Mucosa of stomach (tissue), 1 donor: ENCODE measurements around the gene EXOC6.

Source experiments
- H3K27me3 ChIP-seq: one replicate; pipeline ENCODE4 v1.7.0; 2013; ENCODE audit warnings: mild to moderate bottlenecking, low read length; ENCODE audit not compliant: control insufficient read depth, insufficient read depth
- H3K36me3 ChIP-seq: one replicate; pipeline ENCODE4 v1.7.0; 2013; ENCODE audit warnings: low read length; ENCODE audit not compliant: control insufficient read depth, insufficient read depth
- H3K4me1 ChIP-seq: one replicate; pipeline ENCODE4 v1.7.0; 2013; ENCODE audit warnings: mild to moderate bottlenecking, low read length; ENCODE audit not compliant: control insufficient read depth, insufficient read depth
- H3K4me3 ChIP-seq: one replicate; pipeline ENCODE4 v1.7.0; 2013; ENCODE audit warnings: low read length
- H3K9ac ChIP-seq: one replicate; pipeline ENCODE4 v1.7.0; 2013; ENCODE audit warnings: mild to moderate bottlenecking, low read length, moderate library complexity
- H3K9me3 ChIP-seq: one replicate; pipeline ENCODE4 v1.7.0; 2013; ENCODE audit warnings: mild to moderate bottlenecking, low read length, moderate library complexity; ENCODE audit not compliant: control insufficient read depth
- donor health status: Pancreatic carcinoma.

The EXOC6 gene

DNA sequence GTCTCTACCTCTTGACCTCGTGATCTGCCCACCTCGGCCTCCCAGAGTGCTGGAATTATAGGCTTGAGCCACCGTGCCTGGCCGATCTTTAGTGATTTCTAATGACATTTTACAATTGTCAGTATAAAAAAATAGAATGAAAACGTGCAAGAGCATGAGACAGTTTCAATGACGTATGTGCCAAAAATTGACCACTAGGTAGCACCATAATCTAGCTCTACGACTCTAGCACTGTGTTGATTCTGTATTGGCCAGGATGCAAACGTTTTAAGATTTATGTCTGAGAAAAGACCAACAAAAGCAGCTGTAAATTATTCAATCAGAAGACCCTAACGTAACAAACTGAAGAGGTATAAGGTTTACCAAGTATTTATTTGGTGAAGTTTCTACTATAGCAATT lies 25.4 kb upstream of the EXOC6 start:
- Histone ChIP-seq H3K9me3 (no peaks in the 10 kb centered on the region), H3K27me3 (no peaks in the 10 kb centered on the region), H3K4me1 (peaks cover 11% of the 10 kb centered on the region), H3K4me3 (no peak overlapping the region), H3K36me3 (no peaks in the 10 kb centered on the region), H3K9ac (no peak overlapping the region)

DNA sequence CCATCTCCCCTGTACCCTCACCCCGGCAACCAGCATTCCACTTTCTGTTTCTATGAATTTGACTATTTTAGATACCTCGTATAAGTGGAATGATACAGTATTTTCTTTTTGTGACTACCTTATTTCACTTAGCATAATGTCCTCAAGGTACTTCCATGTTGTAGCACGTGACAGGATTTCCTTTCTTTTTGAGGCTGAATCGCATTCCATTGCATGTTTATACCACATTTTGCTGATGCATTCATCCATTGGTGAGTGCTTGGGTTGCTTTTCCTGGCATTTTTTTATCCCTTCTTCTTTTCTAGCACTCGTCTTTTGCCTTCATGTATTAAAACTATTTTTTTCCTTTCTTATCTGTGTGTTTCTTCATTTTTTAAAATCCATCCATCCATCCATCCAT lies 22.3 kb upstream of the EXOC6 start:
- Histone ChIP-seq H3K4me3 (no peak overlapping the region), H3K27me3 (no peaks in the 10 kb centered on the region), H3K36me3 (no peaks in the 10 kb centered on the region), H3K9me3 (no peaks in the 10 kb centered on the region), H3K4me1 (peaks cover 11% of the 10 kb centered on the region), H3K9ac (no peak overlapping the region)

DNA sequence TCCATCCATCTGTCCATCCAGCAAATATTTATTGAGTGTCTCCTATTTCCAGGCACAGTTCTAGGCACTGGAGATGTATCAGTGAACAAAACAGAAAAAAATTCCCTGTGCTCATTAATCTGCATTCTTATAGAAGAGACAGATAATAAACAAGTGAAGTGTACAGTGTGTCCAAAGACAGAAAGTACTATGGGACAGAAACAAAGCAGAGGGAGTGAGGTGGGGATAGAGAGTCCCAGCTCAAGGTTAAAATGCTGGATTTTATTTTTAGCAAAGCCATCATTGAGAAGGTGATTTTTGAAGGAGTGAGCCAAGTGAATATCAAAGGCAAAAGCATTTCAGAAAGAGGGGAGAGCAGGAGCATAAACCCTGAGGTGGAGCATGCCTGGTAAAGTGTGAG lies 21.8 kb upstream of the EXOC6 start:
- peaks cover 10% of the 10 kb centered on the region for H3K4me1 ChIP-seq
- no peak overlapping the region for H3K9ac ChIP-seq
- no peaks in the 10 kb centered on the region for H3K27me3 ChIP-seq
- no peaks in the 10 kb centered on the region for H3K9me3 ChIP-seq
- no peaks in the 10 kb centered on the region for H3K36me3 ChIP-seq
- no peak overlapping the region for H3K4me3 ChIP-seq

DNA sequence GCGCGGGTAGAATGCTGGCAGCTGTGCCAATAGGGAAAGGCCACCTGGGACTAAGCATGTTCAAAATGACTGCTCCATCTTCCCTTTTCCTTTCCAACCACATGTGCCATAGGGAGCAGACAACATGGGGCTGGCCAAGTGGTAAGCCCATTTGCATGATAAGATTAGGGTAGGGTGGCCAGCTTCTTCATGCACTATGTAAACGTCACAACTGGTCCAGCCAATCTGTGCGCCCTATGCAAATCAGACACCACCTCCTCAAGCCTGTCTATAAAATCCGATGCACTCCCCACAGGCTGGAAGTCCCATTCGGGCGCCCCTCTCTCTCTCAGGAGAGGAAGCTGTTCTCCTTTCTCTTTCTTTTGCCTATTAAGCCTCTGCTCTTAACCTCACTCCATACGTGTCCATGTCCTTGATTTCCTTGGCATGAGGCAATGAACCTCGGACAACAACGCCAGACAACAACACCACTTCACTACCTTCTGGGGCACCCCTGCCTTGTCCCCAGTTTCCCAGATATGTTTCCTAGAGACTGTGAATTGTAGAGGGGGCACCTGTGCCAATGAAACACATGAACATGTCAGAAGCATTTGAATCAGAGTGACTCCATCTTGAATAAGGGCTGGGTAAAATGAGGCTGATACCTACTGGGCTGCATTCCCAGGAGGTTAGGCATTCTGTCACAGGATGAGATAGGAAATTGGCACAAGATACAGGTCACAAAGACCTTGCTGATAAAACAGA lies 19.1 kb upstream of the EXOC6 start:
- H3K9ac ChIP-seq: no peak overlapping the region
- H3K4me1 ChIP-seq: no peaks in the 10 kb centered on the region
- no peaks in the 10 kb centered on the region for H3K36me3 ChIP-seq
- H3K27me3 ChIP-seq: no peaks in the 10 kb centered on the region
- H3K4me3 ChIP-seq: no peak overlapping the region
- no peaks in the 10 kb centered on the region for H3K9me3 ChIP-seq

DNA sequence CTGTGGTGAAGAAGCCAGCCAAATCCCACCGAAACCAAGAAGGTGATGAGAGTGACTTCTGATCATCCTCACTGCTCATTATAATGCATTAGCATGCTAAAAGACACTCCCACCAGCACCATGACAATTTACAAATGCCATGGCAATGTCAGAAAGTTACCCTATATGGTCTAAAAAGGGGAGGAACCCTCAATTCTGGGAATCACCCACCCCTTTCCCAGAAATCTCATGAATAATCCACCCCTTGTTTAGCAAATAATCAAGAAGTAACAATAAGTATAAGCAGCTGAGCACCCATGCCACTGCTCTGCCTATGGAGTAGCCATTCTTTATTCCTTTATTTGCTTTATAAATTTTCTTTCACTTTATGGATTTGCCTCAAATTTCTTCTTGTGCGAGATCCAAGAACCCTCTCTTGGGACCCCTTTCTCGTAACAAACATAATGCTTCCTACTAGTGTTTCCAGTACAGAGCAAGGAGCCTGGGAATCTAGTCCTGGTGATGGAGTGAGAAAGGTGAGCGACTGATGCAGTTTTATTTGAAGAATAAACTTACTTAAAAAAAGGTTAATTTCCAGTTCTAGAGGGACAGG lies 18.4 kb upstream of the EXOC6 start:
- Histone ChIP-seq H3K9ac (no peak overlapping the region), H3K9me3 (no peaks in the 10 kb centered on the region), H3K36me3 (no peaks in the 10 kb centered on the region), H3K4me3 (no peak overlapping the region), H3K4me1 (no peaks in the 10 kb centered on the region), H3K27me3 (no peaks in the 10 kb centered on the region)

DNA sequence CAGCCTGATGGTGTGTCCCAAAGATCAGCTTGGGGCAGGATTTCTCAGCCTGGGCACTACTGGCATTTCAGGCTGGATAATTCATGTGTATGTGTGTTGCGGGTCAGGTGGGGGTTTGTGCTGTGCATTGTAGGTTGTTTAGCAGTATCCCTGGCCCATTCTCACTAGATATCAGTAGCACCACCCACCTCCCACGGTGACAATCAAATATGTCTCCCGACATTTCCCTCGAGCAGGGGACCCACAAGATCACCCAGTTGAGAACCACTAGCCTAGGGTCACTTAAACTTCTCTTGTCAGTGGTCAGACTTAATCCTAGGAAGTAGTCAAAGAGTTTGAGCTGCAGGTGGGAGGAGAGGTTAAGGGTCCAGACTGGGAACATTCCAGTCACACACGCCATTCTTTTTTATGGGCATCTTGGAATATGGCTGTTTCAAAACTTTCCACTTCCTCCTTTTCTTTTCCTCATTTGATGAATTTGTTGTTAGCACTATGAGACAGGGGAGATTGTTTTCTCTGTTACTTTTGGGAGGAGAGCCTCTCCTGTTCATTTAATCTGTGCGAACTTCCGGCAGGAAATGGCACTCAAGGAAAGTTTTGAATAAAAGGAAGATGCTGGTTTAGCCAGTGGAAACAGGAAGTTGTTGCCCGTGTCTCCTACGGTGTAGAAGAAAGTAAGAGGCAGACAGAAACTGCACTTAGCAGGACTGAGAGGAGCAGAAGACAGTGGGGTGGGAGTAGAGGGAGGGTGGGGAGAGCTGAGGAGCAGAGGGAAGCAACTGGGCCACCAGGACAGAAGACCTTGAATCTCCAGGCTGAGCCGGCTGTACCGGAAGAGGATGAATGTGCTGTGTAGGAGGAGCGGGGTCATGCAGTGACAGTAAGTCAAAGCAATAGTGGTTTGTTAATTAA lies 17.6 kb upstream of the EXOC6 start:
- Histone ChIP-seq H3K4me3 (no peak overlapping the region), H3K9ac (no peak overlapping the region), H3K4me1 (no peaks in the 10 kb centered on the region), H3K27me3 (no peaks in the 10 kb centered on the region), H3K9me3 (no peaks in the 10 kb centered on the region), H3K36me3 (no peaks in the 10 kb centered on the region)

DNA sequence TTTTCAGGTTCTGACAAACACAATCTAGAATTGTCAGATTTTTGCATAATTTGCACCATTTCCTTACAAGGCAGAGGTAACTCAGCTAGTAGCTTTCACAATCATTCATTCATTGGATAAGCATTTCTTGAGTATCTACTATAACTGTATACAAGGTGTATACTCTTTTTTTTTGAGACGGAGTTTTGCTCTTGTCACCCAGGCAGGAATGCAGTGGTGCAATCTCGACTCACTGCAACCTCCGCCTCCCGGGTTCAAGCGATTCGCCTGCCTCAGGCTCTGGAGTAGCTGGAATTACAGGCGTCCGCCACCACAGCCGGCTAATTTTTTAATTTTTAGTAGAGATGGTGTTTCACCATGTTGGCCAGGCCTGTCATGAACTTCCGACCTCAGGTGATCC lies 16.2 kb upstream of the EXOC6 start:
- no peak overlapping the region for H3K4me3 ChIP-seq

DNA sequence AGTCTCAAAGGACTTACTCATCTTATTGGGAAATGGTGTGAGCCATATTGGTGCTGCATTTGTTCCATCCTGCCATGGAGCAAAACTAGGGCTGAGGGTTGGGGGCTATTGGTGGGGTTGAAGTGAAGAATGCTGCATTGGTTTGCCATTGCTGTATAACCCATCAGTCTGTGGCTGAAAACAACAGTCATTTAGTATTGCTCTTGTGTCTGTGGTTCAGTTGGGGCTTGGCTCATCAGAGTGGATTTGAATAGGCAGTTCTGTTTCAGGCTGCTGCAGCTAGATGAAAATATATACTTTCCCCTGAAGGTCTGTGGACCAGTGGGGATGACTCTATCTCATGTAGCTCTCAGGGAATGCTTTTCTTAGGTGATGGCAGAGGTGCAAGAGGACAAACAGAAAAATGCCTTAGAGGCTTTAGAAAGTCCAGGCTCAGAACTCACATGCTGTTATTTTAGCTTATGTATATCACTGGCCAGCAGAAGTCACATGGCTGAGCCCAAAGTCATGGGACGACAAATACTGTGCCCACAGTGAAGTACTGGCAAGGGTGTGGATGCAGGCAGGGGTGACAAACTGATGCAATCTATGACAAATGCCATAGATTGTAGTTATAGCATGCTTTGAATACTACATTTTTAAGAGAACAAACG lies 15.2 kb upstream of the EXOC6 start:
- Histone ChIP-seq H3K4me1 (no peaks in the 10 kb centered on the region), H3K9ac (no peak overlapping the region), H3K4me3 (no peak overlapping the region), H3K27me3 (no peaks in the 10 kb centered on the region), H3K9me3 (no peaks in the 10 kb centered on the region), H3K36me3 (no peaks in the 10 kb centered on the region)

More for the DNA sequence above, 16.2 kb upstream of the EXOC6 start:
- no peak overlapping the region for H3K9ac ChIP-seq
- H3K27me3 ChIP-seq: no peaks in the 10 kb centered on the region
- H3K9me3 ChIP-seq: no peaks in the 10 kb centered on the region
- no peaks in the 10 kb centered on the region for H3K36me3 ChIP-seq
- H3K4me1 ChIP-seq: no peaks in the 10 kb centered on the region

DNA sequence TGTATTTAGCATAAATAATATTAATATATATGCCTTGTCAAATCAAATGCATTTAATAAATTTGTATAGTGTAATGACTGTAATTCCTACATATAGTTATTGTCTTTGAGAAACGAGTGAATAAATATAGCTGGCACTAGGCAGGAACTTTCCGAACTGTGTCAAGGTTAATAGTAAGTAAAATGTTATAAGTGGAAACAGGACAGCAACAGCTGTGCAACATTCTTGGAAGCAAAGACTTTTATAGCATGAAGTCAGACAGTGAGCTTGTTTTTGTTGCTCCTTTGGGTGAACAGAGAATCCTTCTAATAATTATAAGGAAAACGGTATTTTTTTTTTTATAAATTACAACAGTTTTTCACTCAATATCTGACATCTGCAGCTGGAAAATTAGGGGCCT lies 14.0 kb upstream of the EXOC6 start:
- no peak overlapping the region for H3K9ac ChIP-seq
- no peaks in the 10 kb centered on the region for H3K9me3 ChIP-seq
- H3K36me3 ChIP-seq: no peaks in the 10 kb centered on the region
- no peaks in the 10 kb centered on the region for H3K27me3 ChIP-seq
- no peaks in the 10 kb centered on the region for H3K4me1 ChIP-seq
- no peak overlapping the region for H3K4me3 ChIP-seq

DNA sequence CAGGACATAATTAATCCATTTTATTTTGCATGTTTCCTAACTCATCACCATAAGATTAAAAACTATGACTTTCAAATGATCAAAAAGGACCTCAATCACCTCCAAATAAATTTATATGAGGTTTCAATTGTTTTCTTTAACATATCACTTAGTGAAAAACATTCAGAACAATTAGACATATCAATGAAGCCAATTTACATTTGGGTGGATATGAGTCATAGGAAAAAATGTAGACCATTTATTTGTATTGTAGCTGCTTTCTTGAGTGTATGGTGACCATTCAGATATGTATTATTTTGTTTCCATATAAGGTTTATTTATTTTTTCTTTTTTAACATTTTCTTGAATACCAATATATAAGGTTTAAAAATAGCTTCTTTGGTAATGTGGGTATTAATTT lies 13.3 kb upstream of the EXOC6 start:
- H3K27me3 ChIP-seq: no peaks in the 10 kb centered on the region
- no peak overlapping the region for H3K4me3 ChIP-seq
- no peaks in the 10 kb centered on the region for H3K9me3 ChIP-seq
- no peak overlapping the region for H3K9ac ChIP-seq
- no peaks in the 10 kb centered on the region for H3K4me1 ChIP-seq
- no peaks in the 10 kb centered on the region for H3K36me3 ChIP-seq

DNA sequence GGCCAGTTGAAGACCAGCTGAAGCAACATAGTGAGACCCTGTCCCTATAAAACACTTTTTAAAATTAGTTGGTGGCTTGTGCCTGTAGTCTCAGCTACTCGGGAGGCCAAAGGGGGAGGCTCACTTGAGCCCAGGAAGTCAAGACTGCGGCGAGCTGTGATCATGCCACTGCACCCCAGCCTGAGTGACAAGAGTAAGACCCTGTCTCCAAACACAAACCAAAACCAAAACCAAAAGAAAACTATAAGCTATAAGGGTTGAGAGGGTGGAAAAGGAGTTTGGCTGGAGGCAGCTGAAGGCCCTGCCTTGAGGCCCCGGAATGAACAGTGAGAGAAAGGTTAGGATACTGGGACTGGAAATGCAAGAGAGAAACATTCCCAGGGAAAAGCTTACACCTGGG lies 10.9 kb upstream of the EXOC6 start:
- H3K4me3 ChIP-seq: no peak overlapping the region
- H3K9me3 ChIP-seq: no peaks in the 10 kb centered on the region
- H3K9ac ChIP-seq: no peak overlapping the region
- H3K27me3 ChIP-seq: no peaks in the 10 kb centered on the region
- H3K36me3 ChIP-seq: no peaks in the 10 kb centered on the region
- H3K4me1 ChIP-seq: no peaks in the 10 kb centered on the region
